Measurements from ENCODE around the gene SPRN.
"Not testable (repeated sequence)": the region's sequence is repeated elsewhere in the genome, so short reads cannot be mapped to it uniquely, and the experiment has no call there.

Gene SPRN

DNA sequence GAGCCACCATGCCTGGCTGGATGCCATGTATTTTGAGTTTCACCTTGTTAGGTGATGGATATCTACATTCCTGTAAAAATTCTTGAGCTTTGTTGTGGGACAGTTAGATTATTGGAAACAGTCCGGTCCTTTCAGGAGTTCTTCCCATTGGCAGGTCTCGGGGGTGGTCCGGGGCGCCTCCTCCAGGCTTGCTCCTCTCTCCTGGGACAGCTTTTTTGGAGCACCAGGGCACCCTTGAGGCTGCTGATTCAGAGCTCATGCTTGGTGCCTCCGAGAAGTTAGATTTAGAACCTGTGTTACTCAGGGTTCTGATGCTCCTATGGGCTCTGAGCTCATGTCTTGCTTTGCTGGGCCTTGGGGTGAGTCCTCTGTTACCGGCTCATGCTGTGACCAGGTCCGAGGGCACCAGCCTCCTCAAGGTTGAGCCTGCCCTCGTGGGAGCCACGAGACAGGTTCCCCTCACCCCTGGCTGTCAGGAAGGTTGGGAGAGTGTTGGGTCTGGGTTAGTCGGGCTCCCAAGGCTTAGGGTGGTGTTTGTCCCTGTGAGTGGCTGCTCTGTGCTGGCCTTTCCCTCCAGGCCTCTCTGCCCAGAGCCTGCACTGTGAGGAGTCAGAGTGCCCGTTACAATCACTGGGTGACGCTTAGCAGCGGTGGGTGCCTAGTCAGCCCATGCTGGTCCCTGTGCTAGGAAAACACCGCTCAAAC is 6.0 kb downstream of the SPRN start:
- Histone ChIP-seq H3K9me3 (no peaks in the 10 kb centered on the region), H3K4me1 (ENCODE audit: control insufficient read depth in 1 of 2, insufficient read depth in 1 of 2, low read depth in 1 of 2, low read length in 1 of 2) (no peaks in the 10 kb centered on the region), H3K27ac (no peak overlapping the region), H3K27me3 (peaks cover 24% of the 10 kb centered on the region), H3K4me3 (ENCODE audit: low read depth in 1 of 2, low read length in 1 of 2) (no peak overlapping the region), H3K36me3 (peaks cover 19% of the 10 kb centered on the region)
- TF ChIP-seq, protein P1, sequence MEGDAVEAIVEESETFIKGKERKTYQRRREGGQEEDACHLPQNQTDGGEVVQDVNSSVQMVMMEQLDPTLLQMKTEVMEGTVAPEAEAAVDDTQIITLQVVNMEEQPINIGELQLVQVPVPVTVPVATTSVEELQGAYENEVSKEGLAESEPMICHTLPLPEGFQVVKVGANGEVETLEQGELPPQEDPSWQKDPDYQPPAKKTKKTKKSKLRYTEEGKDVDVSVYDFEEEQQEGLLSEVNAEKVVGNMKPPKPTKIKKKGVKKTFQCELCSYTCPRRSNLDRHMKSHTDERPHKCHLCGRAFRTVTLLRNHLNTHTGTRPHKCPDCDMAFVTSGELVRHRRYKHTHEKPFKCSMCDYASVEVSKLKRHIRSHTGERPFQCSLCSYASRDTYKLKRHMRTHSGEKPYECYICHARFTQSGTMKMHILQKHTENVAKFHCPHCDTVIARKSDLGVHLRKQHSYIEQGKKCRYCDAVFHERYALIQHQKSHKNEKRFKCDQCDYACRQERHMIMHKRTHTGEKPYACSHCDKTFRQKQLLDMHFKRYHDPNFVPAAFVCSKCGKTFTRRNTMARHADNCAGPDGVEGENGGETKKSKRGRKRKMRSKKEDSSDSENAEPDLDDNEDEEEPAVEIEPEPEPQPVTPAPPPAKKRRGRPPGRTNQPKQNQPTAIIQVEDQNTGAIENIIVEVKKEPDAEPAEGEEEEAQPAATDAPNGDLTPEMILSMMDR (IDR thresholded peaks at IDR 0.05), result no peak

DNA sequence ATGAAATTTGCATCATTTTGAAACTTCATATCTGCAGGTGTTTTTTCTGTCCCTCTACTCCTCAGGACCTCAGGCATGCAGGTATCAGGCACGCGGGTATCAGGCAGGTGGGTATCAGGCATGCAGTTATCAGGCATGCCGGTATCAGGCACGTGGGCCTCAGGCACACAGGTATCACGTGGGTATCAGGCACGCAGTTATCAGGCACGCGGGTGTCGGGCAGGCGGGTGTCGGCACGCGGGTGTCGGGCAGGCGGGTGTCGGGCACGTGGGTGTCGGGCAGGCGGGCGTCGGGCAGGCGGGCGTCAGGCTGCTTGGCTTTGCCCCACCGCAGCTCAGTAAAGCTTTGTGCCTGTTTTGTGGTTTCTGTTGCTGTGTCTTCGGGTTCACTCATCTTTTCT is 8.7 kb downstream of the SPRN start:
- TF ChIP-seq, protein P1 (IDR thresholded peaks at IDR 0.05), result no peak
- no peaks in the 10 kb centered on the region for H3K4me1 ChIP-seq (ENCODE audit: control insufficient read depth in 1 of 2, insufficient read depth in 1 of 2, low read depth in 1 of 2, low read length in 1 of 2)
- no peak overlapping the region for H3K27ac ChIP-seq
- H3K9me3 ChIP-seq, result no peaks in the 10 kb centered on the region
- H3K36me3 ChIP-seq, result peaks cover 19% of the 10 kb centered on the region
- no peak overlapping the region for H3K4me3 ChIP-seq (ENCODE audit: low read depth in 1 of 2, low read length in 1 of 2)
- no peaks in the 10 kb centered on the region for H3K27me3 ChIP-seq

DNA sequence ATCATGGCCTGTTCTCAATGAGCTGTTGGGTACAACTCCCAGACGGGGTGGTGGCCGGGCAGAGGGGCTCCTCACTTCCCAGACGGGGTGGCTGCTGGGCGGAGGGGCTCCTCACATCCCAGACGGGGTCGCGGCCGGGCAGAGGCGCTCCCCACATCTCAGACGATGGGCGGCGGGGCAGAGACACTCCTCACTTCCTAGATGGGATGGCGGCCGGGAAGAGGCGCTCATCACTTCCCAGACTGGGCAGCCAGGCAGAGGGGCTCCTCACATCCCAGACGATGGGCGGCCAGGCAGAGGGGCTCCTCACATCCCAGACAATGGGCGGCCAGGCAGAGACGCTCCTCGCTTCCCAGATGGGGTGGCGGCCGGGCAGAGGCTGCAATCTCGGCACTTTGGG is 10.0 kb downstream of the SPRN start:
- not testable (repeated sequence) for H3K4me1 ChIP-seq (ENCODE audit: control insufficient read depth in 1 of 2, insufficient read depth in 1 of 2, low read depth in 1 of 2, low read length in 1 of 2); H3K27me3 ChIP-seq; H3K4me3 ChIP-seq (ENCODE audit: low read depth in 1 of 2, low read length in 1 of 2); H3K27ac ChIP-seq; H3K9me3 ChIP-seq
- peaks cover 13% of the 10 kb centered on the region for H3K36me3 ChIP-seq

DNA sequence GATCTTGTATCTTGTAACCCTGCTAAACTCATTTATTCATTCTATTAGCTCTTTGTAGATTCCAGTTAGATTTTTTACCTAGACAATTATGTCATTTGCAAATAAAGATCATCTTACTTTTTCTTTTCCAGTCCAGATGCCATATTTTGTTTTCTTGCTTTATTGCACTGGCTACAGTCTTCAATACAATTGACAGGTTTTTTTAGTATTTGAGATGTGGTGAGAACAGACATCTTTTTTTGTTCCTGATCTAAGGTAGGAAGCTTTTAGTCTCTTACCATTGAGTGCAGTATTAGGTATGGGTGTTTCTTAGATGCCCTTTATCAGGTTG is 12.1 kb downstream of the SPRN start:
- no peak overlapping the region for H3K27ac ChIP-seq
- TF ChIP-seq, protein P1 (IDR thresholded peaks at IDR 0.05), result no peak
- H3K36me3 ChIP-seq, result peaks cover 3% of the 10 kb centered on the region
- H3K9me3 ChIP-seq, result no peaks in the 10 kb centered on the region
- H3K4me1 ChIP-seq (ENCODE audit: control insufficient read depth in 1 of 2, insufficient read depth in 1 of 2, low read depth in 1 of 2, low read length in 1 of 2), result no peaks in the 10 kb centered on the region
- H3K4me3 ChIP-seq (ENCODE audit: low read depth in 1 of 2, low read length in 1 of 2), result no peak overlapping the region
- H3K27me3 ChIP-seq, result no peaks in the 10 kb centered on the region

DNA sequence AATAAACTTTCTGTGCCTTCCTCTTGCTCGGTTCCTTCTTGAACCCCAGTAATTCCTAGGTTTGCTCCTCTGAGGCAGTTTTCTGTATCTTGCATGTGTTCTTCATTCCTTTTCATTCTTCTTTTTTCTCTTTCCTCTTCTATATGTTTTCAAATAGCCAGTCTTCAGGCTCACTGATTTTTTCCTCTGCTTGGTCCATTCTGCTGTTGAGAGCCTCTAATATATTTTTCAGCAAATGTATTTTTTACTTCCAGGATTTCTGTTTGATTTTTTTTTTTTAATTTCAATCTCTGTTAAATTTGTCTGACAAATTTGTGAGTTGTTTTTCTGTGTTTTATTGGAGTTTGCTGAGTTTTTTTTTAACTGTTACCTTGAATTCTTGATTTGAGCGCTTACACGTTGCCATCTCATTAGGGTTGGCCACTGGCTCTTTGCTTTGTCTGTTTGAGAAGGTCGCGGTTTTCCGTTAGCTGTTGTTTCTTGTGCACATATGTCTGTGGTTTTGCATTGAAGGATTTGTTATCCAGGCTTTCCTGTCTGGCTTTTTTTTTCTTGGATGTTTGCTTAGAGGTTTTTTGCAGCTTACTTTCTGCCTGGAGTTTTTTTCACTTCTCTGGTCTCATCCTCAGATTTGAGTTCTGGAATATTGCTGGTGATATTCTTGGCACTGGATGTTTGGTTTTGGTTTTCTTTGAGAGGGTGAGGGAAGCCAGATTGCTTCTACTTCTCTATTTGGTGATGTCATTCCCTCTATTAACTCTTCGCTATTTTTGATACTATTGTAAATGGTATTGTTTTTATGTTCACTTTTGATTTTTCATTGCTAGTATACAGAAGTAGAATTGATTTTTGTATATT is 12.7 kb downstream of the SPRN start:
- H3K9me3 ChIP-seq, result no peaks in the 10 kb centered on the region
- no peak overlapping the region for H3K27ac ChIP-seq
- H3K4me3 ChIP-seq (ENCODE audit: low read depth in 1 of 2, low read length in 1 of 2), result no peak overlapping the region
- no peaks in the 10 kb centered on the region for H3K4me1 ChIP-seq (ENCODE audit: control insufficient read depth in 1 of 2, insufficient read depth in 1 of 2, low read depth in 1 of 2, low read length in 1 of 2)
- H3K27me3 ChIP-seq, result no peaks in the 10 kb centered on the region
- TF ChIP-seq, protein P1 (IDR thresholded peaks at IDR 0.05), result no peak
- peaks cover 3% of the 10 kb centered on the region for H3K36me3 ChIP-seq

DNA sequence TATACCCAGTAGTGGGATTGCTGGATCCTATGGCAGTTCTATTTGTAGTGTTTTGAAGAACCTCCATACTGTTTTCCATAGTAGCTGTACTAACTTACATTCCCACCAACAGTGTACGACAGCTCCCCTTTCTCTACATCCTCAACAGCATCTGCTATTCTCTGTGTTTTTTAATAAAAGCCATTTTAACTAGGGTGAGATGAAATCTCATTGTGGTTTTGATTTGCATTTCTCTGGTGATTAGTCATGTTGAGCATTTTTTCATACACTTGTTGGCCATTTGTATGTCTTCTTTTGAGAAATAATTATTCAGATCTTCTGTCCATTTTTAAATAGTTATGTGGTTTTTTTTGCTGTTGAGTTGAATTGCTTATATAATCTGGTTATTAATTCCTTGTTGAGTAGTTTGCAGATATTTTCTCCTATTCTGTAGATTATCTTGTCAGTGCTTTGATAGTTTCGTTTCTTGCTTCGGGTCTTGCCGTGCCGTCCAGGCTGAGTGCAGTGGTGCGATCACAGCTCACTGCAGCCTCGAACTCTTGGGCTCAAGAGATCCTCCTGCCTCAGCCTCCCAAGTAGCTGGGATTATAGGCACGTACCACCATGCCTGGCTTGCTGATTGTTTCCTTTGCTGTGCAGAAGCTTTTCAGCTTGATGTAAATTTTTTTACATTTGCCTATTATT is 18.4 kb downstream of the SPRN start:
- H3K36me3 ChIP-seq, result peaks cover 36% of the 10 kb centered on the region
- no peak overlapping the region for H3K27ac ChIP-seq

More for the DNA sequence above, 18.4 kb downstream of the SPRN start:
- H3K4me1 ChIP-seq (ENCODE audit: control insufficient read depth in 1 of 2, insufficient read depth in 1 of 2, low read depth in 1 of 2, low read length in 1 of 2), result no peaks in the 10 kb centered on the region
- no peak overlapping the region for H3K4me3 ChIP-seq (ENCODE audit: low read depth in 1 of 2, low read length in 1 of 2)
- no peaks in the 10 kb centered on the region for H3K9me3 ChIP-seq
- H3K27me3 ChIP-seq, result no peaks in the 10 kb centered on the region
- TF ChIP-seq, protein P1 (IDR thresholded peaks at IDR 0.05), result no peak
